GM23338 (cell line): ENCODE data around the gene ECE1.

Experiments used
- CTCF ChIP-seq, 2 experiments: fragments of 200-600 bp in 1 of 2; sonication (generic) in 1 of 2; conservative IDR thresholded peaks; 2 replicates each; pipeline versions ENCODE4 v1.5.1 to v1.6.1; 2016 to 2017; ENCODE audit warnings: antibody characterized with exemption in 2 of 2, low read depth in 2 of 2, mild to moderate bottlenecking in 2 of 2, moderate library complexity in 1 of 2
- EZH2 ChIP-seq: fragments of 200-600 bp; sonication (generic); IDR thresholded peaks from one replicate; pipeline ENCODE4 v1.8.0; 2017; ENCODE audit warnings: antibody characterized with exemption, mild to moderate bottlenecking, low read depth; ENCODE audit not compliant: unreplicated experiment
- EZH2phosphoT487 ChIP-seq: fragments of 200-600 bp; sonication (generic); IDR thresholded peaks from one replicate; pipeline ENCODE4 v1.8.1; 2018; ENCODE audit warnings: antibody characterized with exemption; ENCODE audit not compliant: unreplicated experiment

- TF ChIP-seq CTCF (conservative IDR thresholded peaks at IDR 0.05; ENCODE audit: low read depth in 2 of 2) (no peak), EZH2phosphoT487 (no peak), EZH2 (no peak)
Observed at GRCh38 chr1:21311016-21311415, 20.8 kb upstream of the ECE1 start.
